ENCODE measurements around the gene ZNF100. TPM values are rescaled to one million over a fixed set of nuclear protein-coding genes. Genes with fewer than 3 reads are reported as not detected.

The ZNF100 gene
- total RNA-seq, 1 experiment from 2014 or later = 8.5 TPM

- ChIA-PET POLR2A (no interaction called here), CTCF (no interaction called here)
These were observed 78.9 kb downstream of the ZNF100 start for GRCh38 chr19:21688464-21688863.

More at GRCh38 chr19:21688464-21688863, 78.9 kb downstream of the ZNF100 start:
- Histone ChIP-seq H3K9me2 (ENCODE audit: insufficient read depth) (no peaks in the 10 kb centered on the region), H3K9me3 (ENCODE audit: control insufficient read depth in 1 of 2, insufficient read depth in 1 of 2, low read depth in 1 of 2, low read length in 2 of 2) (peaks cover 0 to 5% of the 10 kb centered on the region in 2 experiments; a peak in 2 of 4 replicates), H3K36me3 (ENCODE audit: control insufficient read depth in 1 of 2, insufficient read depth in 2 of 2, low read length in 2 of 2) (no peaks in the 10 kb centered on the region), H3K4me3 (replicated peaks in 1 of 2; ENCODE audit: low read depth in 1 of 2, low read length in 2 of 2) (no peak overlapping the region), H3K4me1 (ENCODE audit: control insufficient read depth in 1 of 2, insufficient read depth in 2 of 2, low read length in 2 of 2) (no peaks in the 10 kb centered on the region), H3K9ac (ENCODE audit: low read length) (no peak overlapping the region), H4K20me1 (ENCODE audit: insufficient read depth) (no peaks in the 10 kb centered on the region), H2AFZ (ENCODE audit: low read depth, low read length, poor library complexity, severe bottlenecking) (no peak overlapping the region), H3K4me2 (ENCODE audit: low read length) (no peak overlapping the region), H3K27me3 (ENCODE audit: insufficient read depth, low read length) (no peaks in the 10 kb centered on the region), H3K79me2 (ENCODE audit: insufficient read depth, low read length) (no peaks in the 10 kb centered on the region), H3K27ac (ENCODE audit: low read depth, low read length) (no peak overlapping the region)
- DNase-seq (ENCODE audit: low read depth, low spot score) (no peak), ATAC-seq (no peak)
- BruUV-seq (replicated peaks) = no TSS peak
- intact Hi-C loops (cut with micrococcal nuclease) = no loop called here
- RAD21 ChIA-PET (ENCODE audit: low non-redundant PET in 1 of 2, low total read pairs in 2 of 2, uncharacterized antibody in 2 of 2, unreplicated experiment in 2 of 2) = no interaction called here
- no peak for TF ChIP-seq POLR2A (IDR thresholded peaks at IDR 0.05; ENCODE audit: borderline replicate concordance, extremely low read depth, insufficient read depth, insufficient read length)
- no peak for TF ChIP-seq CBX3 (IDR thresholded peaks at IDR 0.05; ENCODE audit: low read depth)
- TF ChIP-seq SRF (IDR thresholded peaks at IDR 0.05; ENCODE audit: low read depth) = no peak
- no peak for TF ChIP-seq EZH2 (IDR thresholded peaks at IDR 0.05)
- no peak for TF ChIP-seq YY1 (IDR thresholded peaks at IDR 0.05; ENCODE audit: extremely low read depth, insufficient replicate concordance, low read depth, low read length)
- TF ChIP-seq ATF3 (IDR thresholded peaks at IDR 0.05) = no peak
- TF ChIP-seq RAD21 (IDR thresholded peaks at IDR 0.05; ENCODE audit: low read depth) = no peak
- TF ChIP-seq FOSL1 (IDR thresholded peaks at IDR 0.05; ENCODE audit: low read depth) = no peak
- no peak for TF ChIP-seq CTCF (IDR thresholded peaks at IDR 0.05 in 2 of 3, conservative IDR thresholded peaks at IDR 0.05 in 1 of 3; ENCODE audit: borderline replicate concordance in 1 of 3, insufficient read depth in 1 of 3, low read depth in 2 of 3, low read length in 2 of 3)
- no peak for TF ChIP-seq MAX (IDR thresholded peaks at IDR 0.05)
- TF ChIP-seq CEBPB (IDR thresholded peaks at IDR 0.05; ENCODE audit: low read depth) = no peak
- TF ChIP-seq REST (IDR thresholded peaks at IDR 0.05; ENCODE audit: low read depth) = no peak
- TF ChIP-seq TCF7L2 (IDR thresholded peaks at IDR 0.05; ENCODE audit: borderline replicate concordance, extremely low read depth, insufficient read depth, insufficient read length) = no peak
- TF ChIP-seq ZBTB33 (IDR thresholded peaks at IDR 0.05; ENCODE audit: extremely low read depth, insufficient replicate concordance, low read length) = no peak
- no peak for TF ChIP-seq SP1 (IDR thresholded peaks at IDR 0.05; ENCODE audit: low read depth)
- TF ChIP-seq ZFX (IDR thresholded peaks at IDR 0.05) = no peak

Data from HCT116 (cell line).